KOPT-K1 (cell line): ENCODE measurements around the gene MED13.
"Not testable (repeated sequence)": the region's sequence is repeated elsewhere in the genome, so short reads cannot be mapped to it uniquely, and the experiment has no call there.

Source experiments
- H3K27ac ChIP-seq: fragments of 200-600 bp; sonication (generic); 2 replicates; pipeline ENCODE4 v1.5.1; 2016; ENCODE audit warnings: antibody characterized with exemption, mild to moderate bottlenecking, low read depth, low read length; ENCODE audit not compliant: poor library complexity, severe bottlenecking
- H3K36me3 ChIP-seq: fragments of 200-600 bp; sonication (generic); 2 replicates; pipeline ENCODE4 v1.5.1; 2017; ENCODE audit warnings: antibody characterized with exemption, mild to moderate bottlenecking, low read length, moderate library complexity; ENCODE audit not compliant: insufficient read depth
- H3K9me3 ChIP-seq: fragments of 200-600 bp; sonication (generic); 2 replicates; pipeline ENCODE4 v1.5.1; 2017; ENCODE audit warnings: antibody characterized with exemption, low read length, mild to moderate bottlenecking; ENCODE audit not compliant: insufficient read depth, poor library complexity, severe bottlenecking

MED13 gene

DNA sequence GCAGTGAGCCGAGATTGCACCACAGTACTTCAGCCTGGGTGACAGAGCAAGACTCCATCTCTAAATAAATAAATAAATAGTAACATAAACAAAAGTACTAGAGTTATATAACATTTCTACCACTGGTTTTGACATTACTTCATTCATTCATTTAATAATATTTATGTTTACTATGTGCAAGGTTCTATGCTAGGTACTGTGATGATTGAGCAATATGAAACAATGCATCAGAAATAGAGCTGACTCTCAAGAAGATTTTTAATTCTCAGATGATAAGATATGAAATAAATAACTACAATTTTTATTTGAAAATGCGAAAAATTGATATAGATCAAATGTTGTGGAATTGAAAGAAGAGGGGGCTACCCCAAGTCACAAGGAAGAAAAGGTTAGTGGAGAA lies 8.9 kb upstream of the MED13 start:
- Histone ChIP-seq H3K27ac (no peak overlapping the region), H3K36me3 (no peaks in the 10 kb centered on the region), H3K9me3 (no peaks in the 10 kb centered on the region)

DNA sequence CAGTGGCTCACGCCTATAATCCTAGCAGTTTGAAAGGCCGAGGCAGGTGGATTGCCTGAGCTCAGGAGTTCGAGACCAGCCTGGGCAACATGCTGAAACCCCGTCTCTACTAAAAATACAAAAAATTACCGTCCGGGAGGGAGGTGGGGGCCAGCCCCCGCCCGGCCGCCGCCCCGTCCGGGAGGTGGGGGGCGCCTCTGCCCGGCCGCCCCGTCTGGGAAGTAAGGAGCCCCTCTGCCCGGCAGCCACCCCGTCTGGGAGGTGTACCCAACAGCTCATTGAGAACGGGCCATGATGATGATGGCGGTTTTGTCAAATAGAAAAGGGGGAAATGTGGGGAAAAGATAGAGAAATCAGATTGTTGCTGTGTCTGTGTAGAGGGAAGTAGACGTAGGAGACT lies 7.8 kb upstream of the MED13 start:
- not testable (repeated sequence) for H3K9me3 ChIP-seq, H3K27ac ChIP-seq, H3K36me3 ChIP-seq

DNA sequence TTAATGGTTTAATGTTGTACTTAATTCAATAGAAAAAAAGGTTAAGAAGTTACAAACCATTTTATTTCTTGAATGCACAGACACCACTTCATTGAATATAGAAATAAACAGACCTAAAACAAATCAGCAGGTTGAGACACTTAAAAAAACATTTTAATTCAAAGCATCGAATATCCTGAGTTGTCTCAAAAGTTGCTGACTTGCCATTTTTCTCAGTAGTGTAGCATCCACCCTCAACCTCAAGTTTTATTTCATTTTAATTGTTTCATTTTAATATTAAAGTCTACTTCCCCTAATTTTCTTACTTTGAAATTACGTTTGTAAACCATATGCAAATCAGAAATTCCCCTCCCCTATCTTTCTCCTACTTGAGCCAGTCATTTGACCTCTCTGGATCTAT lies 5.8 kb upstream of the MED13 start:
- H3K9me3 ChIP-seq = no peaks in the 10 kb centered on the region
- H3K27ac ChIP-seq = no peak overlapping the region
- no peaks in the 10 kb centered on the region for H3K36me3 ChIP-seq

- Histone ChIP-seq H3K9me3 (no peaks in the 10 kb centered on the region), H3K36me3 (peaks cover 13% of the 10 kb centered on the region), H3K27ac (no peak overlapping the region)
These were observed 2.4 kb upstream of the MED13 start for GRCh38 chr17:62067165-62068145.

DNA sequence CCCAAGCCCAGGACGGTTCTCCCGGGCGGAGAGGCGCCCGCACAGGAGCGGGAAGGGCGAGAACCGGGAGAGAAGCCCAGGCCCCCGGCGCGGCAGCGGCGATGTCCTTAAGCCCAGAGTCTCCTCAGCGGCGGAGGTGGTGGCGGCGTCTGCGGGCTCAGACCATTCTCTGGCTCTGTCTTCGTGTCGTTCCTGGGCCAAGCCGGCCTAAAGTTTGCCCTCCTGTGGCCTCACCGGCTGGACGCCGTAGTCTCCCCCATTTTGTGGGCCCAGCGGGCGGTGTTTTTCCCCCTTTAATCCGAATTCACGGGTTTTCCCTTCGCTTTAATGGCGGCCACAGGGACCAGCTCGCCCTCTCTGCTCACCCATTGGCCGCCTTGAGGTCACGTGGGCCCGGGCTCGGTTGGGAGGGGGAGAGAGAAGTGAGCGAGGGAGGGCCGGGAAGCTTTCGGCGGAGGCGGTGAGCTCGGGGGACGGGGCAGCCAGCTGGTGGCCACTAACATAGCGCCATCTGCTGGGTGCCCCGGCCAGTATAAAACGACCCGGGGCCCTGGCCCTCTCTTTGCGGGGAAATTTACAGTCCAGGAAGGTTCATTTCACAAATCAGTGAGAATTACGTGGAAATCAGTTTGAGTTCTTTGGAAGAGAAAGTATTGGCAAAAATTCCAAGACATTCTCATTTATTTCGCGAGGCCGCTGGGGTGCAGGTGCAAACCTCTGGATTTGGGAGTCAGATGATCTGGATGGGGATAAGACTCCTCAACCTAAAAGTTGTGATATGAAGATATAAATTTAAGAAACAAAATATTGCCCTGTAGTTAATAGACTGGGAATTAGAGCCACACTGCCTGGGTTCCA lies 762 bp upstream of the MED13 start:
- Histone ChIP-seq H3K36me3 (peaks cover 29% of the 10 kb centered on the region), H3K9me3 (no peaks in the 10 kb centered on the region), H3K27ac (peak overlapping the region; percentile 86)

DNA sequence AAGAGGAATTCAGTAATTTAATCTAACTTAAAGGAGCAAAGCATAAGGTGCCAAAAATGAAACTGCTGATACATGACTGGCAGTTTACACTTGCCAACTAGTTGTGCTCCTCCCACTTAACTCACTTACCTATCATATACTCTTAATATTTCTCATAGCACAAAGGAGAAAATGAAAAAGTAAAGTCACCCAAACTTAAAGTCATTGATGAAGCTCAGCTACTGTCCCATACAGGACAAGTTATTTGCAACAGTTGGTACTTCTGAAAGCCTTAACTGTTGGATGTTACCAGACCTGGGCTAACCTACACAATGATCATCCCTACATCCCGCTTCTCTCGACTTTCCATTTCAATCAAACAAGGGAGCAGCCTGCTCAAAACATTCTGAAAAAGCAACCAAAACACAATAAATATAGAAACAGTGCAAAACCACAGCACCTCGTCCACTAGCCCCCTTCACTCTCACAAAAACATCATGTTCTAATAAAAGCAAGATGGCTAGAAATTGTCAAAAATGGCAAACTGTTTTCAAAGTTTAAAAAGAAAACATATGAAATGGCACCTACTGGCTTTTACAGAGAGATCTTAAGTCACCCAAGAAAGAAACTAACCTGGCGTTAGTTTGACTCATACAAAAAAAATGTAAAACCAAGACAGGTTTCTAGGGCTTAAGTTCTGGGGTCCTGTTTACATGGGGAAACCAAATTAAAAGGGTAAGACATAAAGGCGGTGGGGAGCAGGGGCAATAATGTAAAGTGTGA lies 868 bp downstream of the MED13 start:
- Histone ChIP-seq H3K36me3 (peaks cover 45% of the 10 kb centered on the region), H3K9me3 (no peaks in the 10 kb centered on the region), H3K27ac (peak overlapping the region; percentile 86)

DNA sequence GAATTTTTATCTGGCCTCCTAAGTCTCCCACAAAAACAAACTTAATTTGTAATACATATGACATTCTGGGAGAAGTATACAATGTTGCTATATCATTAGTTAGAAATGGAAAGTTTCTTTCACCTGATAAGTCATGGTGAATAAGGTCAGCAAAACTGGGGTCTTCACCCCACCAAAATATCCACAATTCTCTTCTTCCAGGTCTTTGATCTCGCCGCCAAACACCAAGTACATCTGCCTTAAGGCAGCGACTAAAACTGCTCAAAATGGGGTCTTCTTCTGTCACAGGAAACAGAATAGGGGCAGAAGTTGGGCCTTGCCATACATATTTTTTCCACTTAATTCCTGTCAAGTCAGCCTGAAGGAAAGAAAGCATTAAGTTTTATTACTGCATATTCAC lies 2.1 kb downstream of the MED13 start:
- peaks cover 58% of the 10 kb centered on the region for H3K36me3 ChIP-seq
- no peaks in the 10 kb centered on the region for H3K9me3 ChIP-seq
- peak overlapping the region; percentile 86 for H3K27ac ChIP-seq

- peaks cover 64% of the 10 kb centered on the region for H3K36me3 ChIP-seq
- no peak overlapping the region for H3K27ac ChIP-seq
- H3K9me3 ChIP-seq = no peaks in the 10 kb centered on the region
These were observed 2.8 kb downstream of the MED13 start for GRCh38 chr17:62062302-62062701.

GRCh38 chr17:62059414-62059813 lies 5.7 kb downstream of the MED13 start:
- no peaks in the 10 kb centered on the region for H3K9me3 ChIP-seq
- peaks cover 93% of the 10 kb centered on the region for H3K36me3 ChIP-seq
- H3K27ac ChIP-seq = no peak overlapping the region

DNA sequence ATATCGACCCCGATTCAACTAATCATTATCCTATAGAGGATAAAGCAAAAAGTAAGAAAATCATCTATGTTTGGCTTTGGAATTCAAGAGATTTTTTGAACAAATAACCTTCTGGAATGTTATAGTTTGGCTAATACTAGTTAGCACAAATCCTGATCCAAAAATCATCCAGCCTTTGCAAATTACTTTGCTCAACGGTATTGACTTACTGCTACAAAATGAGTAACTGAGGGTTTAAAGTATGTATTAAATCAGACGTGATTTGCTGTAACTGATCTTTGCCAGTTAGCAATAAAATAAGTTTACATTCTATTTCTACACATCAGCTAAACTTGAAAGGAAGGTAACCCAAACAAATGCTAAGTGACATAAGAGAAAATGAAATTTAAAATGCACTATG lies 6.5 kb downstream of the MED13 start:
- Histone ChIP-seq H3K36me3 (peaks cover 99% of the 10 kb centered on the region), H3K9me3 (no peaks in the 10 kb centered on the region), H3K27ac (no peak overlapping the region)

DNA sequence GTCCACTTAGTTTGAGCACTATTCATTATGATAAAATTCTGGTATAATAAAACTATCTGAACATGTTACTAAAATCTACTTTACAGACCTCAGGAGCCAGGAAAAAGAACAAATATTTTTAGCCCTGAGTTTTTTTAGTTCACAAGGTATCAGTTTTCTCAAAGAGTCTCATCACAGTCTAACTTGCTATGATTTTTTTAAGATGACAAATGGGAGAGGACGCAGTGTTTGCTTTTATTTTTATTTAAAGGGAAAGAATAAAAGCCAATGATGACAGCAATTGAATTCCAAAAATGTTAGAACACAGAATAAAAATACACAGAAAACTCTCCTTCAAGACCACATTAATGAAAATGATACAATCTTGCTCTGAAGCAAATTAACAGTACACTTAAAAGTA lies 7.4 kb downstream of the MED13 start:
- Histone ChIP-seq H3K27ac (no peak overlapping the region), H3K9me3 (no peaks in the 10 kb centered on the region), H3K36me3 (peaks cover 98% of the 10 kb centered on the region)

DNA sequence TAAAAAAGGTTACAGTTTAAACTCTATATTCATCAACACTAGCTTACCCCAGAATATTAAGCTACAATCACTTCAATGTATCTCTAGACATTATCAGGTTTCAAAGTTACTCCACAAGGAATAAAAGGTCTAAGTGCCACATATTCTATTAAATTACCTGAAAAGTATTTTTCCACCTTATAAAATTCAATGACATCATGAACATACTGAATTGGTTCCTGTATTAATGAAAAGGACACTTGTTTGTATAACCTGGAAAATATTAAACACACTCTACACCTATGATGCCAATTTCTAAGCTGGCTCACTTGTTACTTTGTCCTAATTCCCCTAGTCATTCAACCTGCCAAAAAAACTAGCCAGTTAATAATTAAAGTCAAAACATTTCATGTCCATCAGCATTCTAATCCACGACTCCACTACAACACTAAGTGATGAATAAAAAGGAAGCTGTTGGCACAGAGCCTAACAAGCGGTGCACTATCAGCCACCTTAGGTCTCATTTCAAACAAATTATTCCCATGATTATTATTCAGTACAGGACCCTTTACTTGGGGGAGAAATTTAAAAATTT lies 12.2 kb downstream of the MED13 start:
- H3K27ac ChIP-seq = no peak overlapping the region
- H3K9me3 ChIP-seq = no peaks in the 10 kb centered on the region
- peaks cover 96% of the 10 kb centered on the region for H3K36me3 ChIP-seq

DNA sequence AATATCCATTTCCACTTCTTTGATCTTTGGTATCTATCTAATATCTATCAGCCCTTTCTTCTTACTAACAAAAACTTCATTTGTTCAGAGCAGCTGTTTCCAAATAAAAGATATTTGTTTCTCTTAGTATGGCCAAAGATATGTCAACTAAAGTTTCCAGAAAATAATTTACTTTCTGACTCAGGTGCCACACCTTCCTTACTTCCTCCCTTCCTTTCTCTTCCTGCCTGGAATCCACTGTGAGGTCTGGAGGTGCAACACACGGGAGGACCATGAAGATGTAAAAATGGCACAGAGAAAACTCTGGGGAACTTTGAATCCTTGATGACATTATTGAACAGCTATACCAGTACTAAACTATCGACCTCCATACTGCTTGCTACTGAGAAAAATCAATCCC lies 14.0 kb downstream of the MED13 start:
- no peaks in the 10 kb centered on the region for H3K9me3 ChIP-seq
- H3K27ac ChIP-seq = no peak overlapping the region
- peaks cover 96% of the 10 kb centered on the region for H3K36me3 ChIP-seq

DNA sequence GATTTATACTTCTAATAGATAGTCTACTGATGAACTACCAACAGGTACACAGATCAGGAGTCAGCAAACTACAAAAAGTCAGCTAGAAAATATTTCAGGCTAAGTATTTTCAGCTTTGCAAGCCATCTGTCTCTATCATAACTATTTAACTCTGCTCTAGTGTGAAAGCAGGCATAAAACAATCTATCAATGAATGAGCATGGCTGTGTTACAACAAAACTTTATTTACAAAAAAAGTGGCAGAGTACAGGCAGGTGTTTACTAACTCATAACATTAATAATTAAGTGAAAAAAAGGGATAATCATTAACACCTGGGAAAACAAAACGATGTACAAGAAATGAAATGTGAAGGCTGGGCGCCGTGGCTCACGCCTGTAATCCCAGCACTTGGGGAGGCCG lies 15.8 kb downstream of the MED13 start:
- Histone ChIP-seq H3K27ac (no peak overlapping the region), H3K36me3 (peaks cover 96% of the 10 kb centered on the region), H3K9me3 (no peaks in the 10 kb centered on the region)
